GM23248 (cell line): ENCODE data around the gene RPL9.

ENCODE experiments used
- EZH2 ChIP-seq: fragments of 200-600 bp; sonication (generic); IDR thresholded peaks from 2 replicates; pipeline ENCODE4 v1.6.1; 2018; ENCODE audit warnings: antibody characterized with exemption, mild to moderate bottlenecking; ENCODE audit not compliant: insufficient read depth, poor library complexity, severe bottlenecking
- EZH2phosphoT487 ChIP-seq: fragments of 200-600 bp; sonication (generic); IDR thresholded peaks from 2 replicates; pipeline ENCODE4 v1.6.1; 2018; ENCODE audit warnings: antibody characterized with exemption, moderate library complexity, mild to moderate bottlenecking, low read depth; ENCODE audit not compliant: insufficient read depth

DNA sequence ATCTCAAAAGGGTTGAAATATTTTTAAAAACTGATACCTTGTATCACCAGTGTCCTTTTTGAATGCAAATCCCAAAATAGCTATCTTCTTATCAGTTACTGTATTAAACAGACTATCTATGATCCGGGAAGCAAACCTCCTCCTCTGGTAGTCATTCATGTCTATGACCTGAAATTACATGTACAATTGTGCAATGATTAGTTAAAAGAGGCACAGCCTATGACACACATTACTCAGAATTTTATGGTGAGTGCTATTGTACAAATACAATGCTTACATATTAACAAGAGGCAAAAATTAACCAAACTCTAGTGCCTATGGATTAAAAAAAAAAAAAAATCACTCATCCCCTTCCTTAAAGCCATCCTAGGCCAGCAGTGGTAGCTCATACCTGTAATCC is 46.9 kb upstream of the RPL9 start:
- TF ChIP-seq EZH2 (no peak), EZH2phosphoT487 (no peak)
